ENCODE results near the gene SYCE1L.

SYCE1L gene

GRCh38 chr16:77214411-77215138 lies 15.4 kb downstream of the SYCE1L start:
- H3K4me1 ChIP-seq (ENCODE audit: control insufficient read depth in 1 of 2, insufficient read depth in 1 of 2, low read depth in 1 of 2, low read length in 1 of 2), result peaks cover 5 to 15% of the 10 kb centered on the region in 2 experiments
- no peak overlapping the region for H3K4me3 ChIP-seq (ENCODE audit: low read depth in 1 of 2, low read length in 1 of 2)
- no peak overlapping the region for H3K27ac ChIP-seq
- peaks cover 43% of the 10 kb centered on the region for H3K27me3 ChIP-seq
- TF ChIP-seq CTCF (IDR thresholded peaks at IDR 0.05), result no peak
- no peaks in the 10 kb centered on the region for H3K9me3 ChIP-seq
- H3K36me3 ChIP-seq, result no peaks in the 10 kb centered on the region

- no peaks in the 10 kb centered on the region for H3K36me3 ChIP-seq
- no peak overlapping the region for H3K27ac ChIP-seq
- no peaks in the 10 kb centered on the region for H3K4me1 ChIP-seq (ENCODE audit: control insufficient read depth in 1 of 2, insufficient read depth in 1 of 2, low read depth in 1 of 2, low read length in 1 of 2)
- no peak overlapping the region for H3K4me3 ChIP-seq (ENCODE audit: low read depth in 1 of 2, low read length in 1 of 2)
- H3K9me3 ChIP-seq, result no peaks in the 10 kb centered on the region
- no peak for TF ChIP-seq CTCF (IDR thresholded peaks at IDR 0.05)
- peaks cover 2% of the 10 kb centered on the region for H3K27me3 ChIP-seq
Measured at GRCh38 chr16:77219437-77219836, 20.2 kb downstream of the SYCE1L start.

DNA sequence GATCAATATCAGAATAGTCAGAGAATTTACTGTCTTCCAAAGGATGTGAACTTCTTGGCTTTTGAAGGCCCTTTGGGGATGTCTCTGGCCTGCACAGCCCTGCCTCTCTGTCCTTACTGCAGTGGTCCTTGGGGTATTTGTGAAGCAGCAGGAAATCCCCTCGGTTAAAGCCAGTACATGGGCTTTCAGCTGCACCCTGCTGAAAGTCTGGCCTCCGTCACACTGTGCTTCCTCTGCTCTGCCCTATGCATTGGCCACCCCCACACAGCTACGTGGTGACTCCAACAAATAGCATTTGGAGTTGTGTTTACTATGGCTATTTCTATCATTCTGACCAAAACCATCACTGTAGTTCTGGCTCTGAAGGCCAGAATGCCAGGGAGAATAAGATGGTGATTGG lies 21.2 kb downstream of the SYCE1L start:
- Histone ChIP-seq H3K4me3 (ENCODE audit: low read depth in 1 of 2, low read length in 1 of 2) (no peak overlapping the region), H3K9me3 (no peaks in the 10 kb centered on the region), H3K4me1 (ENCODE audit: control insufficient read depth in 1 of 2, insufficient read depth in 1 of 2, low read depth in 1 of 2, low read length in 1 of 2) (no peaks in the 10 kb centered on the region), H3K27ac (no peak overlapping the region), H3K27me3 (peaks cover 5% of the 10 kb centered on the region), H3K36me3 (no peaks in the 10 kb centered on the region)
- no peak for TF ChIP-seq CTCF (IDR thresholded peaks at IDR 0.05)

DNA sequence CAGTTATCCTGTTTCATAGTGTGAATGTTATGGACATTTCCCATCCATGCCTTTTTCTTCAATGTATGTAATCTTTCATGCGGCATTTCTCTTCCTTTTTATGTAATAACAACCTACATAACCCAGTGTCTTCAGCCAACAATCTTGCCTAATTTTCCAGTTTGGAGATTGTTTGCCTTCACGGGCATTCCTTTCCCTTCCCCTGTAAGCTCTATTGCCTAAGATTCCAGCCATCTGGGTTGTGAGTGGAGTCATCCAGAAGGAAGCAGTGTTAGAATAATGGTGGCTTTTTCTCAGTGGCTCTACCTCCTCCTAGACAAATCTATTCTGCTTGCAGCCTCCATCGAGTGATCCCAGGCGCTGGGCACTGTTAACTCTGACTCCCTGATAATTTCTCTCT lies 22.3 kb downstream of the SYCE1L start:
- Histone ChIP-seq H3K9me3 (no peaks in the 10 kb centered on the region), H3K36me3 (no peaks in the 10 kb centered on the region), H3K27ac (no peak overlapping the region), H3K4me3 (ENCODE audit: low read depth in 1 of 2, low read length in 1 of 2) (no peak overlapping the region), H3K27me3 (peaks cover 8% of the 10 kb centered on the region), H3K4me1 (ENCODE audit: control insufficient read depth in 1 of 2, insufficient read depth in 1 of 2, low read depth in 1 of 2, low read length in 1 of 2) (no peaks in the 10 kb centered on the region)
- TF ChIP-seq CTCF (IDR thresholded peaks at IDR 0.05), result no peak

- H3K9me3 ChIP-seq, result no peaks in the 10 kb centered on the region
- no peaks in the 10 kb centered on the region for H3K36me3 ChIP-seq
- peaks cover 11% of the 10 kb centered on the region for H3K27me3 ChIP-seq
- H3K4me1 ChIP-seq (ENCODE audit: control insufficient read depth in 1 of 2, insufficient read depth in 1 of 2, low read depth in 1 of 2, low read length in 1 of 2), result no peaks in the 10 kb centered on the region
- TF ChIP-seq CTCF (IDR thresholded peaks at IDR 0.05), result no peak
- H3K27ac ChIP-seq, result no peak overlapping the region
- no peak overlapping the region for H3K4me3 ChIP-seq (ENCODE audit: low read depth in 1 of 2, low read length in 1 of 2)
Measured at GRCh38 chr16:77223184-77223583, 24.0 kb downstream of the SYCE1L start.
